HG03039 (cell line): ENCODE results near the gene EEFSEC.

Experiments
- ATAC-seq: cut with Tn5 transposase; IDR thresholded peaks from one replicate; pipeline ENCODE4 v1.9.1; 2021; ENCODE audit warnings: mild to moderate bottlenecking, moderate library complexity; ENCODE audit not compliant: unreplicated experiment

The EEFSEC gene

DNA sequence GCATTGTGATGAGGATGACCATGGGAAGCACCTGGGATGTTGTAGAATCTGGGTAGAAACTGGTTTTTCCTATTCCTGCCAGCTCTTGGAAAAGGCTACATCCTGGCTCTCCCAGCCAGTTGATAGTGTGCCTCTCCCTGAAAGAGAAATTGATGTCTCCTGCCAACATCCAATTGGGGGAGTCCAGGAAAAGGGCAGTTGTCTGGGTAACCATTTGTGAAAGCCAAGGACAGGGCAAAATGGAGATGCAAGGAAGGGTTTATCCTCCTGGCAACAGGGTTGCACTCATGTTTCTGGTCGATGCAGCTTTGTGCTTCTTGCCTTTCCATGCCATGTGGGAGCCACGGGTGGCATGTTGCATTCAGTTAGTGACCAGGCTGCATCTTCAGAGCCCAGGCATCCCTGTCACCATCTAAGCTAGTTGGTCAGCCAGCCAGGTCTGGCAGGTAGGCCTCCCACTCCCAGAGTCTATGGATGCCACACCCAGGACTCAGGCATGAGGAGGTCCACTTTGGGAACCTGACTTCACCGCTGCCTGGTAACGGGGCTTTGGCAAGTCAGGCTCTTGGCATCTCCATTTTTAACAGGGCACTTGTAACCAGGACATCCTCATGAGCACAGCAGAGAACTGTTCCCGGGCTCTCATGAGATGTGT lies 159.9 kb downstream of the EEFSEC start:
- no peak for ATAC-seq

DNA sequence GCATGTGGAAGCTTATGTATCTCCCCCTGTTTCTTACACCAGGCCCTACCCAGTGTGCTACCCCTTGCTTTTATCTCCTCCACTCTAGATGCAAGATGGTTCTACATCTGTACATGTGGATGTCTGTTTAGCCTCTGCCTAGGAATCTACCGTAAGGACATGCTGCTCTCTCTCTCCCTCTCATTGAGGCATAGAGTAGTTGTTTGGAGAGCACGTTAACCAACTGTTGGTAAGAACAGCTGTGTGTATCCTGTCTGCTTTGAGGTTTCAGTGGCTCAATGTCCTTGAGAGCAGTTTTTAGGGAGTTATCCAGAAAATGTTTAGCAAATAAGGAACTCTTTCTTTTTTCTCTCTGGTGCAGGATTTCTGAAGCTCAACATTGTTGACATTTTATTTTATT lies 160.7 kb downstream of the EEFSEC start:
- ATAC-seq, result no peak

DNA sequence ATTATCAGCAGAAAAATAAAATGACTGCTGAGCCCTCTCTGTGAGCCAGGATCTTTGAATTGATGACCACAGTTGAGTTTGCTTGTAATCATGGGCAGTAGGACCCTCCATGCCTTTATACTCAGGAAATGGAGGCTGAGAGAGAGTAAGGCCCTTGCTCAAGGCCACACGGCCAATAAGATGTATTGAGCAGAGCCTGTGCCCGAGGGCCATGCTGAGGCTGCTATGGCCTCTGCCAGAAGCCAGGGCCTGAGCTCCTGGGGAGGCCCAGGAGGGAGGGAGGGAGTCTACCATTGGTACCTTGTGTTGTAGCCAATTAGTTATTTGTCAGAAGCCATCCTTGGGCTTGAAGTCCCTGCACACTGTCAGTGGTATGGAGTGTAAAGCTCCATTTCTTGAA lies 162.0 kb downstream of the EEFSEC start:
- ATAC-seq, result no peak

DNA sequence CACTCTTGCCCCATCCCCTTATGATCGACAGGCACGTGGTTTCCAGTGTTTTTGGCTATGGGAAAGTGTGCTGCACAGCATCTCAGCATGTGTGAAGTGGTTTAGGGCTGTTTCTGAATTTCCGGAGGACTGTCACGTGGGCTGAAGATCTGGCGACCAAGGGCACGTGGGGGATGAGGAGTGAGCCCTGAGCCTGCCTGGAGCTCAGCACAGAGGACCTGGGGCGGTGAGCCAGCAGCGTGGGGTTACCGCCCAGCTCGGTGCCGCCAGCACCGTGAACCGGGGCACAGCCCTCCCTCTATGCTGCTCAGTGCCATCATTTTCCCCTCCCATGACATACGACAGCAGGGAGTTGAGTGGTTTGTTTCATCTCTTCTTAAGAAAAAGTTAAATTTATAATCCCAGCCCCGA lies 163.2 kb downstream of the EEFSEC start:
- ATAC-seq, result no peak

DNA sequence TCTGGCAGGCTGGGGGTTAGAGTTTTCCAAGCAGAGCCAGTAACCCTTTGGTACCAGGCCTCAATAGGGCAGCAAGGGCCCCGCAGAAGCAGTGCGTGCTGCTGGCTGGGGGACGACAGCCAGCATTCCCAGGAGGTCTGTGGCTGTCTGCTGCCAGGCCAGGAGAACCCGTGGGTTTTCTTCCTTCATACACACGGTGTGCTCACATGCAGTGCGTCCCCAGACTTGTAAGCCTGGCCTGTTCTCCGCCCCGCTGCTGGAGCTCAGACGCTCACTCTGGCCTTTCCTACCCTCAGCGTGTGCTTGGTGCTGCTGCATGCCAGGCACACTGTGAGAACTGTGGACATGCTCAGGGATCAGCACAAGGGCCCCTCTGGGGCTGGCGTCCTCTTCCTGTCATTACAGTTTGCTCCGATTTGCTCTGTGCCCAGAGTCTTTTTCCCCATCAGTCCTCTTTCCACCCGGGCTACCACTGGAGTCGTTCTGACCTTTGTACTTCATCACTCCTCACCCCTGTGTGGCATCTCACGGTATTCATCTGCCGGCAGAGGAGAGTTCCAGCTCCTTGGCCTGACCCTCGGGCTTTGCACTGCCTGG lies 163.9 kb downstream of the EEFSEC start:
- ATAC-seq, result no peak

DNA sequence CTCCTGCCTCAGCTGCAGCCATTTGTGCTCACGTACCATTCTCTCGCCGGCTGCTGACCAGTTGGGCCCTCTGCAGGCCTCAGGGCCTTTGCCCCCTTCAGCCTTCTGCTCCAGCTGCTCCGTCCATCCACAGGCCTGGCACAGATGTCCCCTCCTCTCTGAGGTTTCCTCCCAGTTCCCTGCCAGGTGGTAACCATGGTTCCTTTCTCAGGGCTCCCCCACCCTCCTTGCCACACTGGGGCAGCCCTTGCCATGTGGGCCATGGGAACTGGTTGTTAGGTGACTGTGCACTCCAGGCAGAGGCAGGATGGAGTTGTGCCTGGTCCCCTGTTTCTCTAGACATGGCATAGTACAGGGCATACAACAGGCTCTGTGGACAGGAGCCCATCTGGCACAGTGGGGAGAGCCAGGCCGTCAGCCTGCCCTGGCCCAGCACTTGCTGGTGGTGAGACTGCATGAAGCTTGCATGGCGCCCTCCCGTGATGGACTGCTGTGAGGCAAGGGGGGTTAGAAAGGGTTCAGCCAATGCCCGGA lies 164.5 kb downstream of the EEFSEC start:
- ATAC-seq, result no peak

DNA sequence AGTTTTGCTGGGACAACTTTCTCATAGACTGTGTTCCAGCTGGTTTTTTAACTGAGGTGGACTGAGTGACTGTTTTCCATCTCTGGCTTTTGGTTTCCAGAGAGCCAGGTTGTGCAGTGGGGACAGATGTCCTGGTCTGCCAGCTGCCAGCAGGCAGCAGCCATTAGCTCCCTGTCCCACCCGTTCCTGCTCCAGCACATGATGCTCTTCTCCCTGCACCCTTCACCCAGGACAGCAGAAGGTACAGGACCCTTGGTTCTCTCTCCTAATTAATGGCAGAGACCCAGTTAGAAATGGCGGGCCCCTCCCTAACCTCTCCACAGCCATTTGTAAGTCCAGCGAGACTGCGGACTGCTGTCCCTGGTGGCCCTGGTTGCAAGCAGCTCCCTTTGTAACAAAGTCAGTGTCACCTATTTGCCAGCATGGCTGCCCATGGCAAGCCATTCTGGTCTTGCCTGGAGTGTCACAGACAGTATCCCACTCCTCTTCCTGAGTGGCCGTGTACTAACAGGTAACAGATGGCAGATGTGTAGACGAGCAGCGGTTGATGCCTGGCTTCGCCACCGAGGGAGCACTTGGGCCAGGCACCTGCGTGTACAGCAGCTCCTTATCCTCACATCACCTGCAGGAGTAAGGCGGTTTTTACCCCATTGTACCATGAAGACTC lies 165.1 kb downstream of the EEFSEC start:
- no peak for ATAC-seq

DNA sequence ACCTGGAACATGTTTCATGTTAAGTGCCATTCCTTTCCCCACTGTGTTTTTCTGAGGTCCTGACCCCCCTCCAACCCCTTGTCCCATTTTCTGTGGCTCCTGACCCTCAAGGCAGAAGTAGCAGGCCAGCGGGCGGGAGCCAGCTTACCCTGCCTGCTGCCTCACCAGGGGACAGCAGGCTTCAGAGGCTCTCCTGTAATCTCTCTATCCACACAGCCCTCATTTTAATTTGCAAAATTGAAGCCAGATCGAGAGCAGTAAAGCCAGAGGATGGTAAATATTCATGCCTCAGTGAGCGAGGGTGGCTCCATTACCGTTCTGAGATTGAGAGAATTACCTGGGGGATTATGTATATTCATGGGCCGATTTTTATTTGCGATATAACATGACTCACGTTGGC lies 165.8 kb downstream of the EEFSEC start:
- no peak for ATAC-seq

DNA sequence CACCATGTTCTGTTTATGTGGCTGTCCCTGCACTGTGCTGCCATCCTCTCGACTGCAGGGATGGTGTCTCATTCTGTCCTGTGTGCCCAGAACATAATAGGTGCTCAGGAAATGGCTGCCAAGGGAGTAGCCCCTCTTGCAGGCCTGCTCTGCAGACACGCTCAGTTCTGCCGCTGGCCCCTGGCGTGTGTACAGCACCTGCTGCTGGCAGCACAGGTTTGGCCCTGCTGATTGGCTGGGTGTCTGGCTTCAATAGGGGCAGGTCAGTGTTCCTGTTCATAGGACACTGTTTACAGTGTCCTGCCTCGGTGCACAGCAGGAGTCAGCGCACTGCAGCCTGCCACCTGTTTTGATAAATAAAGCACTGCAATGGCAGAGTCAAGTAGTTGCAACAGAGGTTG lies 166.5 kb downstream of the EEFSEC start:
- no peak for ATAC-seq

DNA sequence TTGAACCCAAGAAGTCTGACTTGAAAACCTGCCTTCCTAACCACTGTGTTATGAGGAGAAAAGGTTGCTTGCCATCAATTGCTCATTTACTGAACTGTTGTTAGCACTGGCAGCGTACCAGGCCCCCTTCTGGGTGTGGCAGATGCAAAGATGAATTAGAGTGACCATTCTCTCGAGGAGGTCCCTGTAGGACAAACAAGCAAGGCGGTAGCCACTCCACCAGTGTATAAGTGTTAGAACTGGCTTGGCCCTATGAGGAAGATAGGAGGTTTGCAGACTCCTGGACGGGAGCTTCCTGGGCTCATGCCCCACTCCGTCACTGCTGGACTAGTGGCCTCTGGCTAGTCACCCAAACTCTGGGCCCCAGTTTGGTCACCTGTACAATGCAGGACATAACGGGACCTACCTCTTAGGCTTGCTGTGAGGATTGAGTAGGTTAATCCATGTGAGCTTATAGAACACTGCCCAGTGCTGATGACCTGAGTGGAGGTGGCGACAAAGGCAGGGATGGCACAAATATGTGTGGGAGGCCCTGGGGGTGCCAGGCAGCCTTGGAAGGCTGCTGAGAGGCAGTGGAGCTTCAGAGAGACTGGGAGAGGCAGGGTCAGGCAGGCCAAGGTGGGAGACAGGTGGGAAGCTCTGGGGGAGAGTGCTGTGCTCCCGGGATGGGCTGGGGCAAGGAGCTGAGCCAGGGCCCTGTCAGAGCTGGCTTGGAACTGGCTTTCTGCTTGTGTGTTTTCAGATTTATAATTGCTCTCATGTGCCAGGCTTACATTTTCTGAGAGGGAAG lies 167.5 kb downstream of the EEFSEC start:
- no peak for ATAC-seq

DNA sequence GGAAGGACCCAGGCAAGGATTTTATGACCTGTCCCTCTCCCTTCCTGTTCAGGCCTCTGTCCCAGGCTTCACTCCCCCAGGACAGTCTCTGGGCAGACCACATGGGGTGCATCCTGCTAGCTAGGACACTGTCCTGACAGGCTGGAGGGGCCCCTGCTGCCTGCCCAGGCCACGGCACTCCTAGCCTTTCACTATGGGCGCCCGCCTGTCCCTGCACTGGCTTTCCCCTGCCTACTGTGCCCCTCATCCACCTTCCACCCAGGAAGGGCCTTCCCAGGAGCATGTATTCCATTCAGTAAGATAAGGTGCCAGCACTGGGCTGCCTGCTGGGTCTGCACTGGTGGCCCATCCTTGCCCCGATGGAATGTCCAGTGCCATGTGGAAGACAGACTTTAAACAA lies 168.1 kb downstream of the EEFSEC start:
- ATAC-seq, result no peak

DNA sequence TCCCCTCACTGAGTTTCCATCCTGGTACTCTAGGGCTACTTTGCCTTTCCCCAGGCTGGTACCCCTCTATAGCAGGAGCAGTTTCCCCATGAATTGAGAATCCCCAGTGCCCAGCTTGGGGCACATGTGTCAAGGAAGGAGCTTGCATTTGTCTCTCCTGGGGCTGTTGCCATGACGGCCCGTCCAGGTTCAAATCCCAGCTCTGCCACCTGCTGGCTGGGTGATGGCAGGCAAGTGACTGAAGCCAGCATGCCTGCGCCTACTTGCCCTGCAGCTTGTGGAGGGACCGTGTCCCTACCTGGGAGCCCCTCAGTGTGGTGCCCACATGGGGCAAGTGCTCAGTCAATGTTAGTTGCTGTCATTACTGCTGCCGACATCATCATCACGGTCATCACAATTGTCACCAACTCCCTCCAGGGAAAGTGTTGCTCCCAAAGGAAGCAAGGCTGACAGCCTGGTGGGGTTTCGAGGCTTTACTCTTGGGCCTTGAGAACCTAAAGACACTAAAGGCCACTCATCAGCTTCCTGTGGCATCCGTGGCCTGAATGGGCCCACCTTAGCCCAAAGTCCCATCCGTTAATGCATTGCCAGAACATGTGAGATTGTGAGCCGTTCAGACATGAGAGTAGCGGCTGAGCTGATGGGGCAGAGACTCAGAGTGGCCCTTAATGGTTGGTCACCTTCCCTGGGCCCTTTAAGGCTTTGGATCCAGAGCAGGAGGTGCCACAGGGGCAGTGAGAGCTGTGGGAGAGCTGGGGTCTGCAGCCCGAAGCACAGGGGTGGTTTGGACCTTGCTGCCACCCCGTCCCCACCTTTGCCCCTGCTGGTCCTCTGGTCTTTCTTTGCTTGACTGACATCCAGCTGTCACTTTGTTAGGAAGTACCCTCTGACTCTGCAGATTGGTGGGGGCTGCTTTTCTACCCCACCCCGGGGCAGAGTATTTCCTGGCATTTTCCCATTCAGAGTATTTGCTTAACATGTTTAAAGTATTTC lies 169.0 kb downstream of the EEFSEC start:
- no peak for ATAC-seq

DNA sequence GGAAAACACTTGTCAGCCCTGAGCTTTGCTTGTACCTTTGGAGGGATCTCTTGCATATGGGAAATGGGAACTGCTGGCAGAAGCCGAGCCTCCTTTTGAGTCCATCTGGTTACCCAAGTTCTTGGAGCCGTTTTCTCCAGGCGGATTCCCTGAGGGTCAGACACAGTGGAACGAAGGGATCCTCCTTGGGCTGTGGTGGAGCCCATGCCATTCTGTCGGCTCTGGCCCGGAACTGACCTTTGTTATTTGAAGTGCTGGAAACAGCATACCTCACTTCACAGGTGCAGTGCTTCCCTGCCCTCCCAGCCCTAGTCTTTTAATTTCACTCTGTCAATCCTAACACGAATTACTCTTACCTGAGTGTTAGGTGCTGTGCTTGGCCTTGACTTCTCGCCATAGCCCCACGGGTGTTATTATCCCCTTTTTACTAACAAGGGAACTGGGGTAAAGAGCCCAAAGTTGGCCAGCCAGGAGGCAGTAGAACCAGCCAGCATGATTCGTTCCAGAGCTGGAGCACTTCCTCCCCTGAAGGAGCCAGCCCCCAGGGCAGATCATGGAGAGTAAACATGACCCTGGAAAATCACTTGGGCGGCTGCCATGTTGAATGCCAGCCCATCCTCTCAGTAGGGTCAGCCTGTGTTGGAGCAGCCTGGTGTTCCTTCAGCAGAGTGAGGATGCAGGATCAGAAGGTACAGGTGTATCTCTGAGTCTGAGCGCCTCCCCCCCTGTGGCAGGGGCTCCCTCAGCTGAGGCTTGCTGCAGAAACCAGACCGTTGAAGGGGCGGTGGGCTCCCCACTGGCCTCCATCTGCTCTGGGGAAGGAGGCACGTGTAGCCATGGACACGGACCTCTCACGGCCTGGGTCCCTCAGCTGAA lies 170.2 kb downstream of the EEFSEC start:
- no peak for ATAC-seq

DNA sequence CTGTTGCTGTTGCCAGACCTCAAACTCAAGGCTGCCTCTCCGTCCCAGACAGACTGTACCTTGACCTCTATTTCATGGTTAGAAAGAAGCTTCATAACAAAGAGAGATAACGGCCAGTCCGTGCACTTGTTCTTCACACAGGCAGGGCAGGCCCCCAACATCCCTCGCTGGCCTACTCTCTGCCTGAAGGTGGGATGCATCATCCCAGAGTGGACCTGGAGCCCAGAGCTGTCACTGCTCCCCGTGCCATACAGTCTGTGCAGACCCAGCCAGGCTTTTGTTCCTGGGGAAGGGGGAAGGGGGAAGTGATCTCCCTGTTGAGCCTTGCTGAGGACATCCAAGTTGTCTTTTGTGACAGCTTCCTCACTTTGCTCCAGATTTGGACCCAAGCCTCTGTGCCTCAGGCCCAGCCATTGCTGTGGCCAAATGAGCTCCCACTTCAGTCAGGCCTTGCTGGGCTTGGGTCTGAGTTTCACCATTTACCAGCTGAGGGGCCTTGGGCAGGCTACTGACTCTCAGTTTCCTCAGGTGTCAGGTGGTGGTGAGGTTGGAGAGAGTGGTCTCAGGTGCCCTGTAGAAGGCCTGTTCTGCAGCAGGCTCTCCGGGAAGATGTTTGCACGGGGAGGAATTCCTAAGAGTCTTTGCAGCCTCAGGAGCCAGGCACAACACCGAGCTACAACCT lies 171.8 kb downstream of the EEFSEC start:
- no peak for ATAC-seq

DNA sequence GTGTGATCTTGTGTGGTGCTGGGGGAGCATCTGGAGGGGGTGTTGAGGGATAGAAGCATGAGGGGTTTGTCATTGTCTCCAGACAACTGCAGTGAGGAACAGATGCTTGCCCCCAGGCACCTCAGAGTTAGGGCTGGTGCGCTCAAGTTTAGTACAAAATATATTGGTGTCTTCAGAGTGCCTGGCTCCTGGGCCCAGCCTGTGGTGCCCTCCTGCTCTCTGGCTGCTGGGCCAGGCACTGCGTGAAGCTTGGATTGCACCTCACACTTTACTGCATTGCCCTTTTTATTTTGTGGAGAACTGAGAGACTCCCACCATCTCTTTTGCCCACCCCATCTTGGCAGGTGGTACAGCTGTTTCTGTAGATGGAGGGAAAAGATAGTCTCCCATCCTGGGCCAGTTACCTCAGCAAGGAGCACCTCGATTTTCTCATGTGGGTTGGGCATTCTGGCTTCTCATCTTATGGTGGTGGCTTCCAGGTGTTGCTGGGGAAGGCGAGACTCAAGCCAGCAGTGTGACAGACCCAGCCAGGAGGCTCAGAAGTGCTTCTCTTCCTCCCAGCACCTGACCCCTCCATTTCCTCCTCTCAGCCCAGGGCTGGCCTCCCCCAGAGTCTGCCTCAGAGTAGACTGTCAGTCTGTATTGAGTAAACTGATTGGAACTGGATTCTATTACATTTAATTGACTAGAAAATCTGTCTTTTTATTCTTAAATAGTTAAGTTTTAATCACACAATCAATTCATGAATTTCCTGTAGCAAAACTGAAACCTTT lies 173.0 kb downstream of the EEFSEC start:
- no peak for ATAC-seq

DNA sequence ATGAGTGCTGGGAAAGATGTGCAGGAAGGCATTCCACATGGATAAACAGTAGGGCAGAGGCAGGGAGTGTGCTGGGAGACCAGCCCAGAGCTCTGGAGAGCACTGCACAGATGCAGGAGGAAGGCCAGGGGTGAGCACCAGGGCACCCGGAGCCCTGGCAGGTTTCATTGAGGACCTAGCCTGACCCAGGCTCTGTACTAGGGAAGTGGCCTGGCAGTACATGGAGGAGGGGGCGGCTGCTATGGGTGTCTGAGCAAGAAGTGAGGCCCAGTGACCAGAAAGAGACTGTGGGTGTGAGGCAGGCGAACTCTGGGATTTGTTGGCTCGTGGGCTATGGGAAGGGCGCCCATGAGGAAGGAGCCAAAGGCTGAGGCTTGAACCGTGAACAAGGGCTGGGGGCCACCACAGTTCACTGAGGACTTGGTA lies 174.3 kb downstream of the EEFSEC start:
- ATAC-seq, result no peak

DNA sequence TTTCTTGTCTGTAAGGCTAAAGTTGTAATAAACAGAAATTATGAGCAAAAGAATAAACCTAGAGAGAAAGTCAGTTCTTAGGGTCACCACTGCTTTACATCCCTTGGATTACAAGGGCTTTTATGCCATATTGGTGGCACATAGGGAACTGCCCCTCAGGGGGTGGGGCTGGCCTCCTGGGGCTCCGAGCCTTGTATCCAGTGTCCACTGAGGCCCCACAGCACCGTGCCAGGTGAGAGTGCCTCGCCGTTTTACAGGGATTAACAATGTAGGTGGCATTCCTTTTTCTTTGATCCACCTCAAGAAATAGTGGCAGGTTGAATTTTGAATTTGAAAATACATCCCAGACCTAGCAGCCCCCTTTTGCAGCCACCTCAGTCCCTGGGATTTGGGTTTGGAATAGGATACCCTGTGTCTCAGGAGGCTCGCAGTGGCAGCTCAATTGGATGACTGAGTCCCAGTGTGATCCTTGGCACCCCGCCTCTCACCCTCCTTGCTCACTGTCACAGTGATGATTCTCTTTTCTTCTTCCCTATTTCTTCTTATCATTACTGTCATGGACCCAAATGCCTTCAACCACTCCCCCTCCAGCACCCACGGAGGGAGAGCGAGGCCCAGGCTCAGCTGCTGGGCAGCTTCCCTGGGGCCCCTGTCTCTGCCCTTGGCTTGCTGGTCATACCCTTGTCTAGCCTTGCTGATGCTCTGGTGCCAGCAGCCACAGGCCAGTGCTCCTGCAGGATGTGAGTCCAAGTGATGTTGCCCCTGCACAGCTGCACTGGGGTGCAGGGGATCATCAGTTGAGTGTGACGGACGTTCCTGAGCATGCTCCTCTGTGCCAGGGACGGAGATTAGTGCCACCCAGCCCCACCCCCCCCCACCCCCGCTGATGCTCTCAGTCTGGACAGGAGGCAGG lies 175.5 kb downstream of the EEFSEC start:
- ATAC-seq, result no peak
